Activated T-helper 1 cell treated with anti-CD3 and anti-CD28 coated beads, Interleukin-12 subunit alpha, Interleukin-12 subunit beta, Interleukin-2, Interleukin-4 antibody, amounts not matched to agents 30 ng/mL and 10 ng/mL and 1 ng/mL, durations not matched to agents 14 hours and 24 hours and 36 hours (primary cell): ENCODE data around the gene RFTN1. TPM values are rescaled to one million over a fixed set of nuclear protein-coding genes. Genes with fewer than 3 reads are reported as not detected.

Experiments
- DNase-seq: peaks from one replicate; pipeline ENCODE4 v3.0.0; 2021; ENCODE audit warnings: low spot score
- H3K27ac Mint-ChIP-seq: one replicate; pipeline ENCODE4 v1.8.0; 2021; ENCODE audit warnings: mild to moderate bottlenecking, mixed read lengths
- H3K27me3 Mint-ChIP-seq: one replicate; pipeline ENCODE4 v1.8.0; 2022; ENCODE audit warnings: mild to moderate bottlenecking, moderate library complexity, mixed read lengths; ENCODE audit not compliant: insufficient read depth
- H3K36me3 Mint-ChIP-seq: one replicate; pipeline ENCODE4 v1.8.0; 2021; ENCODE audit warnings: low read depth, mixed read lengths
- H3K4me1 Mint-ChIP-seq: one replicate; pipeline ENCODE4 v1.8.0; 2021; ENCODE audit warnings: low read depth, mixed read lengths
- H3K4me3 Mint-ChIP-seq: one replicate; pipeline ENCODE4 v1.8.0; 2021; ENCODE audit warnings: mild to moderate bottlenecking, moderate library complexity, mixed read lengths
- H3K9me3 Mint-ChIP-seq: one replicate; pipeline ENCODE4 v1.8.0; 2021; ENCODE audit warnings: mixed read lengths
- intact Hi-C: fragments of 100-400 bp; cut with micrococcal nuclease; formaldehyde crosslinking; loops from one replicate; pipeline ENCODE4 v1.15.1; 2024
- total RNA-seq: library from RNA; stranded (reverse); gene quantifications from 2 replicates; pipeline ENCODE4 v1.2.3, GENCODE V29; 2022

Gene RFTN1
- total RNA-seq, 1 donor from 2014 or later: 97.8 TPM

- DNase-seq: no peak
- intact Hi-C loops: loop anchor here (1.0 to 10.0 kb wide), 5 partner anchors 38 to 468 kb away; partner anchors contain the start of gene OXNAD1
- no peaks in the 10 kb centered on the region for H3K27me3 Mint-ChIP-seq
Measured at GRCh38 chr3:16377196-16377595, 136.3 kb downstream of the RFTN1 start.

GRCh38 chr3:16375891-16376290, 137.6 kb downstream of the RFTN1 start:
- H3K27me3 Mint-ChIP-seq: no peaks in the 10 kb centered on the region
- H3K9me3 Mint-ChIP-seq: peaks cover 13% of the 10 kb centered on the region
- H3K4me1 Mint-ChIP-seq: peaks cover 100% of the 10 kb centered on the region
- peaks cover 82% of the 10 kb centered on the region for H3K36me3 Mint-ChIP-seq
- H3K27ac Mint-ChIP-seq: peak overlapping the region; percentile 81
- intact Hi-C loops: loop anchor here (2.0 to 10.0 kb wide), 4 partner anchors 37 to 469 kb away; partner anchors contain the start of gene OXNAD1
- H3K4me3 Mint-ChIP-seq: peak overlapping the region; percentile 12
- no peak for DNase-seq

More at GRCh38 chr3:16377196-16377595, 136.3 kb downstream of the RFTN1 start:
- H3K4me1 Mint-ChIP-seq: peaks cover 97% of the 10 kb centered on the region
- peak overlapping the region; percentile 46 for H3K4me3 Mint-ChIP-seq
- peak overlapping the region; percentile 94 for H3K27ac Mint-ChIP-seq
- H3K36me3 Mint-ChIP-seq: peaks cover 84% of the 10 kb centered on the region
- H3K9me3 Mint-ChIP-seq: peaks cover 13% of the 10 kb centered on the region

- Mint-ChIP-seq H3K9me3 (peaks cover 13% of the 10 kb centered on the region), H3K4me3 (peak overlapping the region; percentile 72), H3K4me1 (peaks cover 100% of the 10 kb centered on the region), H3K36me3 (peaks cover 83% of the 10 kb centered on the region), H3K27me3 (no peaks in the 10 kb centered on the region), H3K27ac (peak overlapping the region; percentile 81)
- no peak for DNase-seq
- intact Hi-C loops: loop anchor here (5.0 to 10.0 kb wide), 3 partner anchors 108 to 470 kb away; partner anchors contain the start of gene OXNAD1
Measured at GRCh38 chr3:16374935-16375245, 138.6 kb downstream of the RFTN1 start.

GRCh38 chr3:16374047-16374934, 139.2 kb downstream of the RFTN1 start:
- Mint-ChIP-seq H3K9me3 (peaks cover 13% of the 10 kb centered on the region), H3K27ac (peak overlapping the region; percentile 81), H3K4me3 (peak overlapping the region; percentile 72), H3K27me3 (no peaks in the 10 kb centered on the region), H3K36me3 (peaks cover 85% of the 10 kb centered on the region), H3K4me1 (peaks cover 100% of the 10 kb centered on the region)
- peak; percentile 44 for DNase-seq
- intact Hi-C loops: loop anchor here (10.0 kb wide), 1 partner anchor 471 kb away; no protein-coding TSS in a partner anchor

- DNase-seq: no peak
- peaks cover 78% of the 10 kb centered on the region for H3K36me3 Mint-ChIP-seq
- H3K9me3 Mint-ChIP-seq: peaks cover 9% of the 10 kb centered on the region
- no peaks in the 10 kb centered on the region for H3K27me3 Mint-ChIP-seq
- H3K27ac Mint-ChIP-seq: peak overlapping the region; percentile 50
- intact Hi-C loops: loop anchor here (10.0 kb wide), 1 partner anchor 471 kb away; no protein-coding TSS in a partner anchor
- H3K4me1 Mint-ChIP-seq: peaks cover 94% of the 10 kb centered on the region
- no peak overlapping the region for H3K4me3 Mint-ChIP-seq
Measured at GRCh38 chr3:16373341-16373946, 140.1 kb downstream of the RFTN1 start.

- no peak for DNase-seq
- Mint-ChIP-seq H3K4me3 (peak overlapping the region; percentile 15), H3K27ac (peak overlapping the region; percentile 50), H3K9me3 (peaks cover under 1% of the 10 kb centered on the region), H3K36me3 (peaks cover 77% of the 10 kb centered on the region), H3K27me3 (no peaks in the 10 kb centered on the region), H3K4me1 (peaks cover 87% of the 10 kb centered on the region)
- intact Hi-C loops: loop anchor here (10.0 kb wide), 1 partner anchor 472 kb away; no protein-coding TSS in a partner anchor
Measured at GRCh38 chr3:16372362-16373292, 140.9 kb downstream of the RFTN1 start.

- H3K27ac Mint-ChIP-seq: peak overlapping the region; percentile 82
- H3K36me3 Mint-ChIP-seq: peaks cover 72% of the 10 kb centered on the region
- peak overlapping the region; percentile 25 for H3K4me3 Mint-ChIP-seq
- no peaks in the 10 kb centered on the region for H3K9me3 Mint-ChIP-seq
- no peak for DNase-seq
- no peaks in the 10 kb centered on the region for H3K27me3 Mint-ChIP-seq
- intact Hi-C loops: loop anchor here (1.0 to 10.0 kb wide), 2 partner anchors 8 to 474 kb away; no protein-coding TSS in a partner anchor
- H3K4me1 Mint-ChIP-seq: peaks cover 79% of the 10 kb centered on the region
Measured at GRCh38 chr3:16370872-16371740, 142.4 kb downstream of the RFTN1 start.

- DNase-seq: no peak
- Mint-ChIP-seq H3K36me3 (peaks cover 73% of the 10 kb centered on the region), H3K9me3 (no peaks in the 10 kb centered on the region), H3K4me3 (peak overlapping the region; percentile 25), H3K27ac (peak overlapping the region; percentile 82), H3K4me1 (peaks cover 78% of the 10 kb centered on the region), H3K27me3 (no peaks in the 10 kb centered on the region)
- intact Hi-C loops: loop anchor here (10.0 kb wide), 1 partner anchor 474 kb away; no protein-coding TSS in a partner anchor
Measured at GRCh38 chr3:16370503-16370871, 143.0 kb downstream of the RFTN1 start.

- Mint-ChIP-seq H3K4me1 (peaks cover 77% of the 10 kb centered on the region), H3K4me3 (peak overlapping the region; percentile 44), H3K27ac (peak overlapping the region; percentile 82), H3K9me3 (no peaks in the 10 kb centered on the region), H3K36me3 (peaks cover 69% of the 10 kb centered on the region), H3K27me3 (no peaks in the 10 kb centered on the region)
- DNase-seq: no peak
- intact Hi-C loops: loop anchor here (10.0 kb wide), 1 partner anchor 475 kb away; no protein-coding TSS in a partner anchor
Measured at GRCh38 chr3:16369885-16370284, 143.6 kb downstream of the RFTN1 start.

GRCh38 chr3:16369276-16369675, 144.2 kb downstream of the RFTN1 start:
- Mint-ChIP-seq H3K36me3 (peaks cover 67% of the 10 kb centered on the region), H3K4me3 (no peak overlapping the region), H3K9me3 (no peaks in the 10 kb centered on the region), H3K27ac (peak overlapping the region; percentile 82), H3K27me3 (no peaks in the 10 kb centered on the region), H3K4me1 (peaks cover 77% of the 10 kb centered on the region)
- intact Hi-C loops: no loop called here
- DNase-seq: no peak

GRCh38 chr3:16366581-16366980, 146.9 kb downstream of the RFTN1 start:
- H3K27ac Mint-ChIP-seq: no peak overlapping the region
- H3K4me3 Mint-ChIP-seq: no peak overlapping the region
- peaks cover 53% of the 10 kb centered on the region for H3K36me3 Mint-ChIP-seq

More at GRCh38 chr3:16366581-16366980, 146.9 kb downstream of the RFTN1 start:
- intact Hi-C loops: no loop called here
- peaks cover 56% of the 10 kb centered on the region for H3K4me1 Mint-ChIP-seq
- no peaks in the 10 kb centered on the region for H3K27me3 Mint-ChIP-seq
- H3K9me3 Mint-ChIP-seq: no peaks in the 10 kb centered on the region
- no peak for DNase-seq
